ENCODE data around the gene PIM2.

DNA sequence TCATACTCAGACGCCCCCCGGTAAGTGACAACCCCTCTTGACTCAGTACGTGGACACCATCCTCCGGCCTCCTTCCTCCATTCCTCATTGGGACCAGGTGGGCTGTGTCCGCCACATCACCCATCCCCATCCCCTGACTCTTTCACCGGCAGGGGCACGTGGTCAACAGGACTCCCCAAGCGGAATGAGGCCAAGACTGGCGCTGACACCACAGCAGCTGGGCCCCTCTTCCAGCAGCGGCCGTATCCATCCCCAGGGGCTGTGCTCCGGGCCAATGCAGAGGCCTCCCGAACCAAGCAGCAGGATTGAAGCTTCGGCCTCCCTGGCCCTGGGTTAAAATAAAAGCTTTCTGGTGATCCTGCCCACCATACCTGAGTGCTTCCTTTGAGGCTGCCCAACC, 16.0 kb downstream of the PIM2 start:
- TF ChIP-seq, protein P1, sequence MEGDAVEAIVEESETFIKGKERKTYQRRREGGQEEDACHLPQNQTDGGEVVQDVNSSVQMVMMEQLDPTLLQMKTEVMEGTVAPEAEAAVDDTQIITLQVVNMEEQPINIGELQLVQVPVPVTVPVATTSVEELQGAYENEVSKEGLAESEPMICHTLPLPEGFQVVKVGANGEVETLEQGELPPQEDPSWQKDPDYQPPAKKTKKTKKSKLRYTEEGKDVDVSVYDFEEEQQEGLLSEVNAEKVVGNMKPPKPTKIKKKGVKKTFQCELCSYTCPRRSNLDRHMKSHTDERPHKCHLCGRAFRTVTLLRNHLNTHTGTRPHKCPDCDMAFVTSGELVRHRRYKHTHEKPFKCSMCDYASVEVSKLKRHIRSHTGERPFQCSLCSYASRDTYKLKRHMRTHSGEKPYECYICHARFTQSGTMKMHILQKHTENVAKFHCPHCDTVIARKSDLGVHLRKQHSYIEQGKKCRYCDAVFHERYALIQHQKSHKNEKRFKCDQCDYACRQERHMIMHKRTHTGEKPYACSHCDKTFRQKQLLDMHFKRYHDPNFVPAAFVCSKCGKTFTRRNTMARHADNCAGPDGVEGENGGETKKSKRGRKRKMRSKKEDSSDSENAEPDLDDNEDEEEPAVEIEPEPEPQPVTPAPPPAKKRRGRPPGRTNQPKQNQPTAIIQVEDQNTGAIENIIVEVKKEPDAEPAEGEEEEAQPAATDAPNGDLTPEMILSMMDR (conservative IDR thresholded peaks at IDR 0.05), result no peak
- no peak for TF ChIP-seq ZFX (IDR thresholded peaks at IDR 0.05)
